Smooth muscle cell (in vitro differentiated cells): ENCODE results near the gene UBFD1. TPM values are rescaled to one million over a fixed set of nuclear protein-coding genes. Genes with fewer than 3 reads are reported as not detected.

Experiments
- DNase-seq: peaks from one replicate; lab custom pipeline; 2025; ENCODE audit not compliant: unreplicated experiment; lab: John Stamatoyannopoulos, UW
- H2AFZ ChIP-seq: fragments of 200-600 bp; sonication (generic); 2 replicates; pipeline ENCODE4 v1.6.0; 2016; ENCODE audit warnings: antibody characterized with exemption, low read depth, mild to moderate bottlenecking
- H3F3A ChIP-seq: fragments of 200-600 bp; sonication (generic); 2 replicates; pipeline ENCODE4 v1.6.0; 2017; ENCODE audit warnings: antibody characterized with exemption, low read depth
- H3K27ac ChIP-seq: fragments of 200-600 bp; sonication (generic); 2 replicates; pipeline ENCODE4 v1.5.1; 2016; ENCODE audit warnings: low read depth, mild to moderate bottlenecking
- H3K27me3 ChIP-seq: fragments of 200-600 bp; sonication (generic); 2 replicates; pipeline ENCODE4 v1.6.1; 2016; ENCODE audit warnings: low read depth, mild to moderate bottlenecking
- H3K36me3 ChIP-seq: fragments of 200-600 bp; sonication (generic); 2 replicates; pipeline ENCODE4 v1.5.1; 2016; ENCODE audit warnings: low read depth
- H3K4me1 ChIP-seq: fragments of 200-600 bp; sonication (generic); 2 replicates; pipeline ENCODE4 v1.5.1; 2016; ENCODE audit warnings: low read depth
- H3K4me2 ChIP-seq: fragments of 200-600 bp; sonication (generic); 2 replicates; pipeline ENCODE4 v1.6.0; 2016; ENCODE audit warnings: mild to moderate bottlenecking
- H3K4me3 ChIP-seq: fragments of 200-600 bp; sonication (generic); 2 replicates; pipeline ENCODE4 v1.5.1; 2016; ENCODE audit warnings: mild to moderate bottlenecking
- H3K79me2 ChIP-seq: fragments of 200-600 bp; sonication (generic); 2 replicates; pipeline ENCODE4 v1.6.0; 2016; ENCODE audit warnings: low read depth, mild to moderate bottlenecking
- H3K9ac ChIP-seq: fragments of 200-600 bp; sonication (generic); 2 replicates; pipeline ENCODE4 v1.6.0; 2016; ENCODE audit warnings: low read depth
- H3K9me3 ChIP-seq: fragments of 200-600 bp; sonication (generic); replicated peaks from 2 replicates; pipeline ENCODE4 v1.5.1; 2016; ENCODE audit warnings: low read depth
- H4K20me1 ChIP-seq: fragments of 200-600 bp; sonication (generic); 2 replicates; pipeline ENCODE4 v1.6.0; 2016; ENCODE audit warnings: low read depth
- WGBS: methylation state at CpG from one replicate; pipeline ENCODE4 v1.1.7; 2016; ENCODE audit warnings: low lambda C conversion rate; 5-methylcytosine and 5-hydroxymethylcytosine counted together
- polyA plus RNA-seq: library from polyadenylated mRNA; unstranded; fragments of >200 nt; fragmentation: Nextera tagmentation; extraction: Ambion mirVana; gene quantifications from 2 replicates; pipeline ENCODE4 v1.2.1, GENCODE V29; 2016
- total RNA-seq: library from RNA; depleted of rRNA; stranded (reverse); fragments of >200 nt; gene quantifications from 2 replicates; pipeline ENCODE4 v1.2.3, GENCODE V29; 2014
- TF ChIP-seq, protein P1 (sequence below): fragments of 200-600 bp; sonication (generic); IDR thresholded peaks from 2 replicates; pipeline ENCODE4 v1.5.1; 2017; ENCODE audit warnings: borderline replicate concordance, mild to moderate bottlenecking, antibody characterized with exemption; ENCODE audit not compliant: insufficient read depth, poor library complexity, severe bottlenecking

UBFD1 gene
- total and polyA plus RNA-seq, 2 experiments from 2014 or later: 35.5 to 69.3 TPM

GRCh38 chr16:23521037-23521743 lies 36.3 kb upstream of the UBFD1 start:
- 72% methylated on average over 4 of the region's 4 CpGs for WGBS
- TF ChIP-seq, protein P1, sequence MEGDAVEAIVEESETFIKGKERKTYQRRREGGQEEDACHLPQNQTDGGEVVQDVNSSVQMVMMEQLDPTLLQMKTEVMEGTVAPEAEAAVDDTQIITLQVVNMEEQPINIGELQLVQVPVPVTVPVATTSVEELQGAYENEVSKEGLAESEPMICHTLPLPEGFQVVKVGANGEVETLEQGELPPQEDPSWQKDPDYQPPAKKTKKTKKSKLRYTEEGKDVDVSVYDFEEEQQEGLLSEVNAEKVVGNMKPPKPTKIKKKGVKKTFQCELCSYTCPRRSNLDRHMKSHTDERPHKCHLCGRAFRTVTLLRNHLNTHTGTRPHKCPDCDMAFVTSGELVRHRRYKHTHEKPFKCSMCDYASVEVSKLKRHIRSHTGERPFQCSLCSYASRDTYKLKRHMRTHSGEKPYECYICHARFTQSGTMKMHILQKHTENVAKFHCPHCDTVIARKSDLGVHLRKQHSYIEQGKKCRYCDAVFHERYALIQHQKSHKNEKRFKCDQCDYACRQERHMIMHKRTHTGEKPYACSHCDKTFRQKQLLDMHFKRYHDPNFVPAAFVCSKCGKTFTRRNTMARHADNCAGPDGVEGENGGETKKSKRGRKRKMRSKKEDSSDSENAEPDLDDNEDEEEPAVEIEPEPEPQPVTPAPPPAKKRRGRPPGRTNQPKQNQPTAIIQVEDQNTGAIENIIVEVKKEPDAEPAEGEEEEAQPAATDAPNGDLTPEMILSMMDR: no peak

DNA sequence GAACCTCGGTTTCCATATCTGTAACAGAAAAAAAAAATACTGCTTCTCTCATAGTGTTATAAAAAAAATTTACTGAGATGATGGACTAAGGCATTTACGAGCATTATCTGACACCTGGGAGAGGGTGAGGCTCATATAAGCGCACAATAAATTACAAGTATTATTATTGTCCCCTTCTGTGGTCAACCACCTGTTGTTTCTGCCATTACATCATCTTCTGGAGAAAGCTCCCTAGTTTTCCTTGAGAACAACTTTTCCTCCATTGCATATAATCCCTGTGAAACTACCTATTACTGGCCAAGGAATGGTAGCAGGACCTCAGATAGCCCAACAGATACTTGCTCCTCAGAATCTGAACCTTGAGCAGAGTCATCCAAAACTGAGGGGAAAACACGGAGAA lies 35.6 kb upstream of the UBFD1 start:
- 96% methylated on average over 4 of the region's 4 CpGs for WGBS
- no peaks in the 10 kb centered on the region for H3K36me3 ChIP-seq
- TF ChIP-seq, protein P1: no peak

More at GRCh38 chr16:23521037-23521743, 36.3 kb upstream of the UBFD1 start:
- Histone ChIP-seq H3K79me2 (no peaks in the 10 kb centered on the region), H3K36me3 (no peaks in the 10 kb centered on the region), H3K9me3 (no peaks in the 10 kb centered on the region), H3K9ac (no peak overlapping the region), H3K27me3 (no peaks in the 10 kb centered on the region), H3K27ac (no peak overlapping the region), H3K4me1 (no peaks in the 10 kb centered on the region), H2AFZ (no peak overlapping the region), H3K4me3 (no peak overlapping the region), H3K4me2 (no peak overlapping the region), H3F3A (no peaks in the 10 kb centered on the region), H4K20me1 (no peaks in the 10 kb centered on the region)
- DNase-seq: no peak

GRCh38 chr16:23523321-23523720 lies 34.2 kb upstream of the UBFD1 start:
- WGBS: 96% methylated on average over 6 of the region's 6 CpGs
- no peak overlapping the region for H3K27ac ChIP-seq
- H3K4me2 ChIP-seq: no peak overlapping the region
- no peaks in the 10 kb centered on the region for H4K20me1 ChIP-seq
- no peak for DNase-seq
- no peaks in the 10 kb centered on the region for H3F3A ChIP-seq
- no peaks in the 10 kb centered on the region for H3K27me3 ChIP-seq
- no peak overlapping the region for H3K9ac ChIP-seq
- H3K9me3 ChIP-seq: no peaks in the 10 kb centered on the region
- H3K79me2 ChIP-seq: no peaks in the 10 kb centered on the region
- TF ChIP-seq, protein P1: no peak
- H3K36me3 ChIP-seq: no peaks in the 10 kb centered on the region
- H2AFZ ChIP-seq: no peak overlapping the region
- no peak overlapping the region for H3K4me3 ChIP-seq
- H3K4me1 ChIP-seq: no peaks in the 10 kb centered on the region

More for the DNA sequence above, 35.6 kb upstream of the UBFD1 start:
- Histone ChIP-seq H3K27me3 (no peaks in the 10 kb centered on the region), H3K4me2 (no peak overlapping the region), H3K9ac (no peak overlapping the region), H3F3A (no peaks in the 10 kb centered on the region), H3K9me3 (no peaks in the 10 kb centered on the region), H3K4me3 (no peak overlapping the region), H2AFZ (no peak overlapping the region), H3K79me2 (no peaks in the 10 kb centered on the region), H3K4me1 (no peaks in the 10 kb centered on the region), H3K27ac (no peak overlapping the region), H4K20me1 (no peaks in the 10 kb centered on the region)
- DNase-seq: no peak

- Histone ChIP-seq H3K4me3 (no peak overlapping the region), H3K27ac (no peak overlapping the region), H3K27me3 (no peaks in the 10 kb centered on the region), H3K79me2 (no peaks in the 10 kb centered on the region), H3K9me3 (no peaks in the 10 kb centered on the region), H3F3A (no peaks in the 10 kb centered on the region), H2AFZ (no peak overlapping the region), H4K20me1 (no peaks in the 10 kb centered on the region), H3K4me1 (no peaks in the 10 kb centered on the region), H3K36me3 (peaks cover 4% of the 10 kb centered on the region), H3K4me2 (no peak overlapping the region), H3K9ac (no peak overlapping the region)
- 97% methylated on average over 7 of the region's 7 CpGs for WGBS
- TF ChIP-seq, protein P1: no peak
- no peak for DNase-seq
Observed at GRCh38 chr16:23523876-23524385, 33.6 kb upstream of the UBFD1 start.
